Stimulated activated CD8-positive, alpha-beta memory T cell treated with anti-CD3 and anti-CD28 coated beads, Interleukin-15, amount 100 ng/mL, for 1 hour (primary cell): ENCODE results near the gene MANEA.

Experiments used
- DNase-seq: peaks from one replicate; pipeline ENCODE4 v3.0.0-alpha.2; 2020; ENCODE audit warnings: low read depth

Gene MANEA

DNA sequence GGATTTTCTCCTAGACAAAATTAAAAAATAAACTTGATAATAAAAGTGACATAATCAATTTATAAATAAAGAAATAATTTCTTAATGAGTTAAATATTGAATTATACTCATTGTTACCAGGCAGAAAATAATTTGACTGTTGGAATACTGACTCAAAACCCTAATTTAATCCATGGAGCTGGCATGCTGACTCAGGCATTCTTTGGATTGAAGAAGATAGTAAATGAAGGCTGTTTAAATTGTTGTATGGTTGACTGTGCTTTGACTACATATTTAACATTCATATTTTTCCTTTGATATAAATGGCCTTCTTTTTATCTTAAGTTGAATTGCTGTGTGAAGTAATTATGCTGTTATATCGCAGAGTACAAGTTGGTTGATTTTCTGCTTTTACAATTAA, 11.7 kb downstream of the MANEA start:
- no peak for DNase-seq

DNA sequence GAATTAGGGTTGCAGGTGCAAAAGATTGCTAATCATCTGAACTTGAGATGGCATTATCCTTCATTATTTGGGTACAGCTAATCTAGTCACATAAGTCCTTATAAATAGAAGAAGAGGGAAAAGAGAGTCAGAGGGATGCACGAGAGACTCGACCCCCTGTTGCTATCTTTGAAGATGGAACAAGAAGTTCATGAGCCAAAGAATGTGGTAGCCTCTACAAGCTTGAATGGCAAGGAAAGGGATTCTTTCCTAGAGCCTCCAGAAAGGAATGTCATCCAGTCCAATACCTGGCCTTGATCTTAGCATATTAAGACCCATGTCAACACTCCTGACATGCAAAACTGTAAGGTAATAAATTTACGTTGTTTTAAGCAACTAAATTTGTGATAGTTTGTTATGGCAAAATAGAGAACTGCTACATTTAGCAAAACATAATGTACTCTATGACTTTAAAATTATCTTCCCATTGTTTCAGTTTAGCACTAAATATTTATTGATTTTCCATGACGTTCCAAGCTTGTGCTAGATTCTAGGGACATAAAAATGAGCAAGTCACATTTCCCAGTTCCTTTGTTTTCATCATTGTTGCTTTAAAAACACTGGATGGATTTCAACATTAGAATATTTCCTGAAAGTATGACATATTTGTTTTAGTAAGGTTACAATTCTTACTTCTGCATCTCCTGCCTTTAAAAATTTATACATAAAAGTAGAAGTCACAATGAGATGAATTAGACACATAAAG, 12.7 kb downstream of the MANEA start:
- no peak for DNase-seq

DNA sequence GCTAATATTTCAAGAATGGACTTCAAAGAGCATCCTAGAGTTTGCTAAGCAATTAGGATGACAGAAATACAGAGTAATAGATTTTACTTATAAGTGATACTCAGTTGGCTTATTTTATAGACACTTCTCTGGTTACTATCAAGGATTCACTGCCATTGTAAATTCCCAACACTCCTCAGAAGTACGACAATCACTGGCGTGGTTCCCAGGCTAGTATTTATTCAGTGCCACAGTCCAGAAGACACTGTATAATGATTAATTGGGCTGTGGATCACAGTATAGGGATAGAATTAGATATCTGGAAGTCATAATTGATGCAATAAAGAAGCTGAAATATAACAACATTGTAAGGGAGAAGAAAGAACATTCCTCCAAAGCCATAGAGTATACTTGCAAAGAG, 15.7 kb downstream of the MANEA start:
- no peak for DNase-seq

DNA sequence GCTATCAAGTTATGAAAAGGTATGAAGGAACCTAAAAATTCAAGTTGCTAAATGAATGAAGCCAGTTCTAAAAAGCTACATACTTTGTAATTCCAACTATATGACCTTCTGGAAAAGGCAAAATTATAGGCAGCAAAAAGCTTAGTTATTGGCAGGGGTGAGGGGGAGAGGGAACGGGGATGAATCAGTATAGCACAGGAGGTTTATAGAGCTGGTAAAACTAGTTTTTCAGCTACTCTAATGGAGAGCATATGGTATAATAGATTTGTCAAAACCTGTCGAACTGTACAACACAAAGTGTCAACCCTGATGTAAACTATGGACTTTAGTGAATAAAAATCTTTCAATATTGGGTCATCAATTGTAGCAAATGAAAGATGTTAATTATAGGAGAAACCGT, 18.7 kb downstream of the MANEA start:
- DNase-seq: no peak

DNA sequence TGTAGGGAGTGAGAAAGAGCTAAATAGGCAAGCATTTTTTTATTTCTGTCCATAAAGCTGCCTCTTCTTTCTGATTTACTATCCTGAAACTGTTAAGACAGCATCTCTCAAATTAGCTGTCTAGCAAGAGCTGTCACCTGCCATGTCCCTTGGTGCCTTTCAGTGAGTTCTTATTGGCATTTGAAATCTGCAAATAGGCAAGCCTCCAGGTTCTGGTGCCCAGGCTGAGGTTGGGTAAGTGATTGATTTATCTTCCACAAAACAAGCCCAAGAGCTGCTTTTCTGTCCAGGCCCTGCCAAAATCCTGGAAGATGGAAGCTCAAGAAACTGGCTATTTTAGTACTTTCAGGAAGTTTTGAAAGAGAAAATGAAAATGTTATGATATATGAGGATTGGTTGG, 22.4 kb downstream of the MANEA start:
- no peak for DNase-seq

DNA sequence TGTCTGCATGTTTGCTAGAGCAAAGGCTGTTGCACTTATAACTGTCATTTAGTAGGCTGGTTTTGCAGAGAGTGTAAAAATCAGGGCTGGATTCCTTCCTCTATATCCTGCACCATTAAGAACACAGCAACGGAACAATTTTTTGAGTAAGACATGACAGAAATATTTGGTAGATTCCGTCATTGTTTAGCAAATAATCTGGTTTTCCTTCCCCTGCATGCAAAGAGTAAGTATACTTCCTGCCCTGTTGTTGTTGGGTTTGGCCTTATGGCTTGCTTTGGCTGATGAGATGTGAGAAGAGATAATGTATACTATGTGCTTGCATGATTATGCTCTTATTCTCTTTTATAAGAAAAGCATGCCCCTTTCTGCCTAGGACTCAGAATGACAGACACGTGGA, 23.8 kb downstream of the MANEA start:
- DNase-seq: no peak

DNA sequence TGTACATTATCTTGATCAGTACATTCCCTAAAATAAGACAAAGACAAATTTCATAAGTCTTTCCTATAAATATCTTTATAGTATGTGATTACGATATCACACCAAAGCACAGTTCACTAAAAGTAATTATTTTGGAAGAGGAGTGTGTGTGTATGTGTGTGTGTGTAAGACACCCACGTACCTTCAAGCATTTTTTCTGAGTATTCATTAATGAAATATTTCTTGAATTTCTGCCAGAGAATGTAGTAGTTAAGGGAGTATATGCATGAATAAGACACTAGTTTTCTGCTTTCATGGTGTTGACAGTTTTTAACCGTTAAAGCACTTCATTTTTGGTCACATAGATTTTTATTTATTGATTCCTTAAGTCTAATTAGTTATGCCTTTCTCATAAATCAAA, 36.8 kb downstream of the MANEA start:
- no peak for DNase-seq

DNA sequence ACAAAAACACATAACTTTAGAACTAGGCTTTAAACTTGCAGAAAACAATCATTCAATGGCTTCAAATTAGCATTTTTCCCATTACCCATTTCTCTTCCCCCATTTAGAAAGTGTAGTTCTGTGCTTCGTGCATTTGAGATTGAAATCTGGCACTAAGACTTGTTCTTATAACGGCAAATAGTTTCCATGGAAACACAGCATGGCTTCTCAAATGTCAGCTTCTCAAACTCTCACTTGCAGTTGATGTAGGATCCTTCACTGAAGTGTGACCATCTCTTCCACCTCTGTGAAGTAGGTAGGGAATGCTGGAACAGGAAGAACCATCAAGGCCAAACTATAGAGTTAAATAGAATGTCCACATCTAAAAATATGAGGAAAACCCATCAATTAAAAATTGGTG, 52.2 kb downstream of the MANEA start:
- DNase-seq: no peak

DNA sequence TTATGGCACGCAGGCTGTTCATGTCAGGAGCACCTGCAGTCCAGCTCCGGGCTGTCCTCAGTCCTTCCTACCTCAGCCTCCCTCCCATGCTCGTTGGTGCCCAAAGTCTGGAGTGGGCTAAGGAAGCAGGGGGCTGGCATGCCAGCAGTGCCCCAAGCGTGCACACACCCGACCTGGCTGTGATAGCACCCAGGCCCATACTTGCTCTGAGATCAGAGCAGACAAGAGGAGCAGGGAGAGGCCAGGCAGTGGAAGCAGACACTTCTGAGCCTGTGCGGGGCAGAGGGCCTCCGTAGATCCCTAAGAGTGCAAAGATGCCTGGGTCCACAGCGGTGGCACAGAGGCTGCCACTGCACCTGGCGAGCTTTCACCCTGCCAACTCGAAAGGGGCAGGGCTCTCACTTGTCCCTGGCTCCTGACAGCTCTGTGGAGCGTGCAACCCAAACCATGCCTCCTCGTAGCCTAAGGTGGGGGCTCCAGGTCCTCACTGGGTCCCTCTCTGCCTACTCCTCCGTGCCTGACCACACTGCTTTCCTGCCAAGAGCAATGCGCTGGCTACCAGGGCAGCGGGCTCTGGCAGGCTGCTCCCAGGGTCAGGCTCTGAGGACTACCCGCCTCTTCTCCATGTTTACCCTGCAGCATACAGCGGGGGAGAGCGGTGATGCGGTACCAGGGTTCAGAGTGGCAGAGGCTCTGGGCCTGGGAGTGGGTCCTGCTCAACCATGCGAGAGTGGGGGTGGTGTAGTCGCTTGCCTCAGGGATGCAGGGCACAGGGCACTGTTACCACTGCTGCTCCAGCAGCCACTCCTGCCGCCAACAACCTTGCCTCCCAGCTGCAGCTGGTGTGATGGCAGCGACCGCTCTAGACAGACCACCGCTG, 59.5 kb downstream of the MANEA start:
- DNase-seq: no peak

DNA sequence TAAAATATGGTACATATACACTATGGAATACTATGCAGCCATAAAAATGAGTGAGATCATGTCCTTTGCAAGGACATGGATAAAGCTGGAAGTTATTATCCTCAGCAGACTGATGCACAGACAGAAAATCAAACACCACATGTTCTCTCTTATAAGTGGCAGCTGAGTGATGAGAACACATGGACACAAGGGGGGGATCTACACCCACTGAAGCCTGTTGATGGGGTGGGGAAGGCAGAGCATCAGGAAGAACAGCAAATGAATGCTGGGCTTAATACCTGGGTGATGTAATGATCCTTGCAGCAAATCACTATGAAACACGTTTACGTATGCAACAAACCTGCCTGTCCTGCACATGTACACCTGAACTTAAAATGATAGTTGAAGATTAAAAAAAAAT, 71.3 kb downstream of the MANEA start:
- DNase-seq: no peak

DNA sequence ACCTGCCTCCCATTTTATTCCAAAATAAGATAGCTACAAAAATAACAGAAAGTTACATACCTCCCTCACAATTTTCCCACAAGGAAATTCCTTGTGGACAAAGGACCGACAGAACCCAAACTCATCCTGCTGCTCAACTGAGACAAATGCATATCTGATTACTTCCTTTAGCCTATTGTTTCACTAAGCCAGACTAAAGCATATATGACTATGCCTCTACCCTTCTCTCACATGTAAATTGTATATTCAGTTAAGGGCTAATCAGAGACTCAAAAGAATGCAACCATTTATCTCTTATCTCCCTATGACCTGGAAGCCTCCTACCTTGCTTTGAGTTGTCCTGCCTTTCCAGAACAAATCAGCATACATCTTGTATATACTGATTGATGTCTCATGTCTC, 72.1 kb downstream of the MANEA start:
- no peak for DNase-seq

DNA sequence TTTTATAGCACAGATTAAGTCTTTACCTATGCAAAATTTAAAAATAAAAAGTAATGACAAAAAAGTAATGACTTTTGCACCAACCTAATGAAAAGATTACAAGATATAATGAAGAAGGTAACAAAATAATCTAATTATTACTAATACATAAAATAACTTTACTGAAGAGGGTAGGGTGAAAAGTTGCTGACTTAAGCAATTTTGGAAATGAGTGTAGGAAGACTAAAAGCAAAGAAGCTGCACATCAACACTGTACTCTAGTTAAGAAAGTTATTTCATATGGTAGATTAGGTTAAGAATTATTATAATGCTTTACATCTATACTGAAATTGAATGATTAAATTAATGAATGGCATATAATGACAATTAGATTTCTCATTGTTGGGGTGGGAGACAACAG, 76.8 kb downstream of the MANEA start:
- DNase-seq: no peak

DNA sequence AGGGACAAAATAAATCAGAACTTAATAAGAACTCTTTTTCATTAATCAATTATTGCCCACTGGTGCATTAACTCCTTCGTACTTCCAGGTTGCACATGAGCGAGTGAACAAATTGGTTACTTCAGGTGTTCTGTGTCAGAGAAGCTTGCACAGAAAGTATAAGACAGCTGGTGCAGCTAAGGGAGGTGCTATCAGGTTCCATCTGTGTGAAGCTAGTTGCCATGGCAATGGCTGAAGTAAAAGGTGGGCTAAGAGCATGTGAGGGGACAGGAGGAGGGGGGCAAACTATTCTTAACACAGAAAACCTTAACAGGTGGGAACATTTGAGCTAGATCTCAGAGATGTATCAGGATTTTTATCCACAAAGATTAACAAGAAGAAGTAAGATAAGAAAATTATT, 81.6 kb downstream of the MANEA start:
- no peak for DNase-seq
